ENCODE results near the gene TMEM69. TPM values are rescaled to one million over a fixed set of nuclear protein-coding genes. Genes with fewer than 3 reads are reported as not detected.

Gene TMEM69
- total RNA-seq, 1 donor = 6.9 TPM

GRCh38 chr1:45677751-45678245, 10.2 kb upstream of the TMEM69 start:
- H3K4me3 ChIP-seq (ENCODE audit: low read depth, low read length) = no peak overlapping the region
- no peak for TF ChIP-seq CTCF (IDR thresholded peaks at IDR 0.05; ENCODE audit: insufficient read depth, low read depth, low read length)
- peak; percentile 25 for DNase-seq (ENCODE audit: low read depth)

- H3K4me3 ChIP-seq (ENCODE audit: low read depth, low read length) = no peak overlapping the region
- no peak for DNase-seq (ENCODE audit: low read depth)
- no peak for TF ChIP-seq CTCF (IDR thresholded peaks at IDR 0.05; ENCODE audit: insufficient read depth, low read depth, low read length)
These were observed 9.5 kb upstream of the TMEM69 start for GRCh38 chr1:45678489-45678888.

- no peak overlapping the region for H3K4me3 ChIP-seq (ENCODE audit: low read depth, low read length)
- DNase-seq (ENCODE audit: low read depth) = no peak
- no peak for TF ChIP-seq CTCF (IDR thresholded peaks at IDR 0.05; ENCODE audit: insufficient read depth, low read depth, low read length)
These were observed 8.9 kb upstream of the TMEM69 start for GRCh38 chr1:45679123-45679522.

- no peak for TF ChIP-seq CTCF (IDR thresholded peaks at IDR 0.05; ENCODE audit: insufficient read depth, low read depth, low read length)
- DNase-seq (ENCODE audit: low read depth) = no peak
- H3K4me3 ChIP-seq (ENCODE audit: low read depth, low read length) = no peak overlapping the region
These were observed 5.0 kb upstream of the TMEM69 start for GRCh38 chr1:45682942-45683341.

- DNase-seq (ENCODE audit: low read depth) = no peak
- no peak for TF ChIP-seq CTCF (IDR thresholded peaks at IDR 0.05; ENCODE audit: insufficient read depth, low read depth, low read length)
- peak overlapping the region; percentile 95 for H3K4me3 ChIP-seq (ENCODE audit: low read depth, low read length)
These were observed 3.6 kb upstream of the TMEM69 start for GRCh38 chr1:45684402-45684801.

- no peak for TF ChIP-seq CTCF (IDR thresholded peaks at IDR 0.05; ENCODE audit: insufficient read depth, low read depth, low read length)
- peak overlapping the region; percentile 95 for H3K4me3 ChIP-seq (ENCODE audit: low read depth, low read length)
- peak; percentile 25 for DNase-seq (ENCODE audit: low read depth)
These were observed 2.5 kb upstream of the TMEM69 start for GRCh38 chr1:45685308-45686014.

- TF ChIP-seq CTCF (IDR thresholded peaks at IDR 0.05; ENCODE audit: insufficient read depth, low read depth, low read length) = no peak
- DNase-seq (ENCODE audit: low read depth) = peak; percentile 35
- H3K4me3 ChIP-seq (ENCODE audit: low read depth, low read length) = peak overlapping the region; percentile 95
These were observed 2.0 kb upstream of the TMEM69 start for GRCh38 chr1:45686015-45686287.

All from fibroblast of villous mesenchyme (primary cell).